K562 (cell line): Measurements from ENCODE around the gene PCYT1A. TPM values are rescaled to one million over a fixed set of nuclear protein-coding genes. Genes with fewer than 3 reads are reported as not detected.

Experiments
- ARNT ChIP-seq, 2 experiments: fragments of 450-650 bp; IDR thresholded peaks; 2 replicates each; pipeline ENCODE4 v1.6.1; 2016; ENCODE audit warnings: mild to moderate bottlenecking in 1 of 2
- BCOR ChIP-seq: fragments of 450-650 bp; IDR thresholded peaks from 2 replicates; pipeline ENCODE4 v1.6.1; 2016
- CBFA2T3 ChIP-seq: fragments of 450-650 bp; IDR thresholded peaks from 2 replicates; pipeline ENCODE4 v1.6.1; 2017
- HMG20A ChIP-seq: fragments of 450-650 bp; formaldehyde crosslinking; conservative IDR thresholded peaks from 2 replicates; pipeline ENCODE4 v1.4.0; 2020; ENCODE audit warnings: mild to moderate bottlenecking, mixed read lengths
- HMG20B ChIP-seq: fragments of 250-450 bp; sonication (Bioruptor Pico); IDR thresholded peaks from 2 replicates; pipeline ENCODE4 v1.5.0; 2021; ENCODE audit warnings: mild to moderate bottlenecking
- HNRNPL ChIP-seq: fragments of 200-400 bp; formaldehyde crosslinking; IDR thresholded peaks from 2 replicates; pipeline ENCODE4 v1.6.1; 2017; ENCODE audit warnings: low read depth, mild to moderate bottlenecking, low read length
- KLF1 ChIP-seq: fragments of 450-650 bp; IDR thresholded peaks from 2 replicates; pipeline ENCODE4 v1.6.1; 2016; ENCODE audit warnings: missing genetic modification characterization, missing compliant biosample characterization
- MAFF ChIP-seq: IDR thresholded peaks from 2 replicates; pipeline ENCODE4 v1.6.1; 2012; ENCODE audit warnings: low read length, improper control_type of control experiment
- MIER1 ChIP-seq: fragments of 450-650 bp; IDR thresholded peaks from 2 replicates; pipeline ENCODE4 v1.6.1; 2016; ENCODE audit warnings: antibody characterized with exemption, mild to moderate bottlenecking, low read depth
- NFE2 ChIP-seq: IDR thresholded peaks from 2 replicates; pipeline ENCODE4 v1.6.1; 2014; ENCODE audit warnings: antibody characterized with exemption, low read depth
- NFIC ChIP-seq: fragments of 450-650 bp; IDR thresholded peaks from 2 replicates; pipeline ENCODE4 v1.6.1; 2017; ENCODE audit warnings: mild to moderate bottlenecking, inconsistent platforms
- NR4A1 ChIP-seq, 2 experiments: fragments of 250-450 bp in 1 of 2; fragments of 450-650 bp in 1 of 2; sonication (Bioruptor Pico) in 1 of 2; IDR thresholded peaks; 2 replicates each; pipeline versions ENCODE4 v1.4.0 to v1.6.1; 2016 to 2020; ENCODE audit warnings: mild to moderate bottlenecking in 2 of 2, missing compliant biosample characterization in 1 of 2, missing genetic modification characterization in 1 of 2, moderate library complexity in 1 of 2
- RFX7 ChIP-seq: fragments of 250-450 bp; sonication (Bioruptor Pico); IDR thresholded peaks from 2 replicates; pipeline ENCODE4 v1.5.1; 2021; ENCODE audit warnings: mild to moderate bottlenecking
- SAP30 ChIP-seq: fragments of 200-600 bp; sonication (generic); IDR thresholded peaks from 2 replicates; pipeline ENCODE4 v1.6.1; 2012; ENCODE audit warnings: borderline replicate concordance, low read depth, mild to moderate bottlenecking, moderate library complexity, low read length, control low read depth, inconsistent platforms; ENCODE audit not compliant: insufficient read depth, poor library complexity, severe bottlenecking
- SRSF7 ChIP-seq: fragments of 200-400 bp; formaldehyde crosslinking; optimal IDR thresholded peaks from 2 replicates; pipeline ENCODE3; 2017; ENCODE audit warnings: mild to moderate bottlenecking, low read depth, low read length
- TRIM28 ChIP-seq: fragments of 450-650 bp; IDR thresholded peaks from 2 replicates; pipeline ENCODE4 v1.6.1; 2017
- ZC3H4 ChIP-seq: sonication (generic); formaldehyde crosslinking; IDR thresholded peaks from 2 replicates; pipeline ENCODE4 v1.9.0; 2021; ENCODE audit warnings: missing genetic modification reagents, borderline replicate concordance
- ZKSCAN1 ChIP-seq: fragments of 150-350 bp; IDR thresholded peaks from 2 replicates; pipeline ENCODE4 v1.6.1; 2016; ENCODE audit warnings: low read depth, low read length
- ZNF75A ChIP-seq: fragments of 450-650 bp; formaldehyde crosslinking; IDR thresholded peaks from 2 replicates; pipeline ENCODE4 v1.4.0; 2020; ENCODE audit warnings: mild to moderate bottlenecking
- ZNF764 ChIP-seq: fragments of 250-450 bp; sonication (Bioruptor Pico); IDR thresholded peaks from 2 replicates; pipeline ENCODE4 v1.4.0; 2020; ENCODE audit warnings: low read depth, mild to moderate bottlenecking, moderate library complexity
- ZNF778 ChIP-seq: fragments of 450-650 bp; formaldehyde crosslinking; IDR thresholded peaks from 2 replicates; pipeline ENCODE4 v1.4.0; 2020; ENCODE audit warnings: mild to moderate bottlenecking, moderate library complexity
- polyA plus RNA-seq, 8 experiments: library from polyadenylated mRNA; depleted of rRNA in 4 of 8; stranded (reverse) in 5 of 8; unstranded in 3 of 8; fragments of >200 nt; fragmentation: Nextera tagmentation in 2 of 8; fragmentation: Illumina TruSeq in 1 of 8; extraction: Ambion mirVana in 2 of 8; extraction: Trizol in 1 of 8; gene quantifications; 2 replicates each; pipeline versions ENCODE4 v1.2.1 to v1.2.3, GENCODE V29; 2011 to 2014; ENCODE audit warnings: inconsistent platforms in 1 of 8, missing spikeins in 1 of 8
- total RNA-seq, 7 experiments: library from RNA; depleted of rRNA in 6 of 7; stranded (reverse); fragments of >200 nt in 6 of 7; fragmentation: Illumina TruSeq in 2 of 7; extraction: Trizol in 2 of 7; gene quantifications; 2 replicates each; pipeline versions ENCODE4 v1.2.1 to v1.2.3, GENCODE V29; 2011 to 2021; ENCODE audit warnings: low replicate concordance in 1 of 7
- TF ChIP-seq, protein P1 (sequence below): fragments of 450-650 bp; formaldehyde crosslinking; IDR thresholded peaks from 2 replicates; pipeline ENCODE4 v1.4.0; 2020; ENCODE audit warnings: mild to moderate bottlenecking, moderate library complexity
- TF ChIP-seq, protein P2 (sequence below): sonication (generic); formaldehyde crosslinking; IDR thresholded peaks from 2 replicates; pipeline ENCODE4 v1.9.0; 2022; ENCODE audit warnings: mild to moderate bottlenecking, missing genetic modification reagents
- TF ChIP-seq, protein P3 (sequence below): fragments of 250-450 bp; sonication (Bioruptor Pico); IDR thresholded peaks from 2 replicates; pipeline ENCODE4 v1.4.0; 2020
- TF ChIP-seq, protein P4 (sequence below): sonication (generic); formaldehyde crosslinking; IDR thresholded peaks from 2 replicates; pipeline ENCODE4 v1.8.1; 2023; ENCODE audit warnings: mild to moderate bottlenecking, missing genetic modification reagents, moderate library complexity
- TF ChIP-seq, protein P5 (sequence below): sonication (generic); formaldehyde crosslinking; IDR thresholded peaks from 2 replicates; pipeline ENCODE4 v1.8.0; 2022; ENCODE audit warnings: mild to moderate bottlenecking, missing genetic modification reagents

The PCYT1A gene
- total and polyA plus RNA-seq, 9 of the 15 experiments (the other 6 are each of a cell fraction or from before 2014, with no cell fraction given) = 13.4 to 62.8 (median 49.4) TPM

DNA sequence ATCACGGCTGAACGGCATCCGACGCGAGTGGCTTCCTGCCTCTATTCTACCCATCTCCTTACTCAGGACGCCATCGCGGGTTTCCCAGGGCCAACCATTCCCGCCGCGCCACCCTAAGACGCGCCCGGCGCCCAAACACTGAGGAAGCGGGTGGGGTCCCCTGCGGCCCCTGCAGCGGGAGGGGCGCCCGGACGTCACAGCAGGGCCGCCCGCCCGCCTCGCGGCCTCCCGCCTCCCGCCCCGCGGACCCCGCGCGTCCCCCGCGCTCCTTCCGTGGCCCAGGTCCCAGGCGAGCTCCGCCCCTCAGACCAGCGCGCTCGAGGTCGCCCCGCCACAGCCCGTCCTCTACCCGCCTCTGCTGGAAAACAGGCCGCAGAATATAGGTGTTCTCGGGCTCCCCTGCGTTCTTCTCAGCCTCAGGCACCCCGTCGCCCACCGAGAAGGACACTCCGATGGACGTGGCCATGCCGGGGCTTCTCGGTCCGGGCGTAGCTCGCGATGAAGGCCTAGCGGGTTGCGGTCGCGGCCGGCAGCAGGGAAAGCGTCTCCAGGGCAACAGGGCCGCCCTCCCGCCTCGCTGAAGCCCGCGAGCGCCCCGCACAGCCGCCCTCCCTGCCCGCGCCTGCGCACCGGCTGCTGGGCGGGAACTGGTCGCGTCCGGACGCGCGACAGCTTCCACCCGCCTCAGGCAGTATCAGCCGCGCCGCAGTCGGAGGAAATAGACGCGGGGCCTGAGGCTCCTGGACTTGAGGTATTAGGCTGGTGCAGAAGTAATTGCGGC lies 30.4 kb upstream of the PCYT1A start, which contains the start of gene DYNLT2B (continued):
- TF ChIP-seq, protein P1, sequence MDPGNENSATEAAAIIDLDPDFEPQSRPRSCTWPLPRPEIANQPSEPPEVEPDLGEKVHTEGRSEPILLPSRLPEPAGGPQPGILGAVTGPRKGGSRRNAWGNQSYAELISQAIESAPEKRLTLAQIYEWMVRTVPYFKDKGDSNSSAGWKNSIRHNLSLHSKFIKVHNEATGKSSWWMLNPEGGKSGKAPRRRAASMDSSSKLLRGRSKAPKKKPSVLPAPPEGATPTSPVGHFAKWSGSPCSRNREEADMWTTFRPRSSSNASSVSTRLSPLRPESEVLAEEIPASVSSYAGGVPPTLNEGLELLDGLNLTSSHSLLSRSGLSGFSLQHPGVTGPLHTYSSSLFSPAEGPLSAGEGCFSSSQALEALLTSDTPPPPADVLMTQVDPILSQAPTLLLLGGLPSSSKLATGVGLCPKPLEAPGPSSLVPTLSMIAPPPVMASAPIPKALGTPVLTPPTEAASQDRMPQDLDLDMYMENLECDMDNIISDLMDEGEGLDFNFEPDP = no peak; the same call in 1 of the 2 replicates
- TF ChIP-seq ZNF778 (no peak), NR4A1 (CRISPR knock-in tag; IDR thresholded peaks at IDR 0.05) (no peak), NR4A1 (tag; IDR thresholded peaks at IDR 0.05) (no peak), ZNF764 (no peak), ZKSCAN1 (no peak), CBFA2T3 (no peak), BCOR (no peak), MIER1 (no peak), KLF1 (tag) (no peak), HNRNPL (no peak), MAFF (no peak), SAP30 (peak; percentile 83), ARNT (IDR thresholded peaks at IDR 0.05) (no peak), HMG20B (CRISPR knock-in tag) (0 out of 2 replicates have a peak, but pooled peaks have one; percentile 66), TRIM28 (no peak), SRSF7 (no peak), RFX7 (CRISPR knock-in tag) (no peak), ZNF75A (CRISPR knock-in tag) (no peak), HMG20A (CRISPR knock-in tag) (no peak), NFE2 (no peak), NFIC (peak; percentile 30; the same call in 1 of the 2 replicates), ZC3H4 (no peak)
- TF ChIP-seq, protein P2, sequence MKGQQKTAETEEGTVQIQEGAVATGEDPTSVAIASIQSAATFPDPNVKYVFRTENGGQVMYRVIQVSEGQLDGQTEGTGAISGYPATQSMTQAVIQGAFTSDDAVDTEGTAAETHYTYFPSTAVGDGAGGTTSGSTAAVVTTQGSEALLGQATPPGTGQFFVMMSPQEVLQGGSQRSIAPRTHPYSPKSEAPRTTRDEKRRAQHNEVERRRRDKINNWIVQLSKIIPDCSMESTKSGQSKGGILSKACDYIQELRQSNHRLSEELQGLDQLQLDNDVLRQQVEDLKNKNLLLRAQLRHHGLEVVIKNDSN = peak; percentile 7; the same call in 1 of the 2 replicates
- TF ChIP-seq, protein P3, sequence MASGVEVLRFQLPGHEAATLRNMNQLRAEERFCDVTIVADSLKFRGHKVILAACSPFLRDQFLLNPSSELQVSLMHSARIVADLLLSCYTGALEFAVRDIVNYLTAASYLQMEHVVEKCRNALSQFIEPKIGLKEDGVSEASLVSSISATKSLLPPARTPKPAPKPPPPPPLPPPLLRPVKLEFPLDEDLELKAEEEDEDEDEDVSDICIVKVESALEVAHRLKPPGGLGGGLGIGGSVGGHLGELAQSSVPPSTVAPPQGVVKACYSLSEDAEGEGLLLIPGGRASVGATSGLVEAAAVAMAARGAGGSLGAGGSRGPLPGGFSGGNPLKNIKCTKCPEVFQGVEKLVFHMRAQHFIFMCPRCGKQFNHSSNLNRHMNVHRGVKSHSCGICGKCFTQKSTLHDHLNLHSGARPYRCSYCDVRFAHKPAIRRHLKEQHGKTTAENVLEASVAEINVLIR (CRISPR knock-in tag) = peak; percentile 73
- TF ChIP-seq, protein P4, sequence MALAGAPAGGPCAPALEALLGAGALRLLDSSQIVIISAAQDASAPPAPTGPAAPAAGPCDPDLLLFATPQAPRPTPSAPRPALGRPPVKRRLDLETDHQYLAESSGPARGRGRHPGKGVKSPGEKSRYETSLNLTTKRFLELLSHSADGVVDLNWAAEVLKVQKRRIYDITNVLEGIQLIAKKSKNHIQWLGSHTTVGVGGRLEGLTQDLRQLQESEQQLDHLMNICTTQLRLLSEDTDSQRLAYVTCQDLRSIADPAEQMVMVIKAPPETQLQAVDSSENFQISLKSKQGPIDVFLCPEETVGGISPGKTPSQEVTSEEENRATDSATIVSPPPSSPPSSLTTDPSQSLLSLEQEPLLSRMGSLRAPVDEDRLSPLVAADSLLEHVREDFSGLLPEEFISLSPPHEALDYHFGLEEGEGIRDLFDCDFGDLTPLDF (CRISPR knock-in tag) = peak; percentile 92
- TF ChIP-seq, protein P5, sequence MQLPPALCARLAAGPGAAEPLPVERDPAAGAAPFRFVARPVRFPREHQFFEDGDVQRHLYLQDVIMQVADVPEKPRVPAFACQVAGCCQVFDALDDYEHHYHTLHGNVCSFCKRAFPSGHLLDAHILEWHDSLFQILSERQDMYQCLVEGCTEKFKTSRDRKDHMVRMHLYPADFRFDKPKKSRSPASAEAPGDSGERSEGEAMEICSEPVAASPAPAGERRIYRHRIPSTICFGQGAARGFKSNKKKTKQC (CRISPR knock-in tag) = peak; percentile 67; the same call in 1 of the 2 replicates
